Cerebellar nuclear complex (tissue), 1 donor: ENCODE results near the gene GARIN5B.

Source experiments
- DNase-seq, 2 experiments: peaks; one replicate each; lab custom pipeline; 2025; lab: John Stamatoyannopoulos, UW

GARIN5B gene

DNA sequence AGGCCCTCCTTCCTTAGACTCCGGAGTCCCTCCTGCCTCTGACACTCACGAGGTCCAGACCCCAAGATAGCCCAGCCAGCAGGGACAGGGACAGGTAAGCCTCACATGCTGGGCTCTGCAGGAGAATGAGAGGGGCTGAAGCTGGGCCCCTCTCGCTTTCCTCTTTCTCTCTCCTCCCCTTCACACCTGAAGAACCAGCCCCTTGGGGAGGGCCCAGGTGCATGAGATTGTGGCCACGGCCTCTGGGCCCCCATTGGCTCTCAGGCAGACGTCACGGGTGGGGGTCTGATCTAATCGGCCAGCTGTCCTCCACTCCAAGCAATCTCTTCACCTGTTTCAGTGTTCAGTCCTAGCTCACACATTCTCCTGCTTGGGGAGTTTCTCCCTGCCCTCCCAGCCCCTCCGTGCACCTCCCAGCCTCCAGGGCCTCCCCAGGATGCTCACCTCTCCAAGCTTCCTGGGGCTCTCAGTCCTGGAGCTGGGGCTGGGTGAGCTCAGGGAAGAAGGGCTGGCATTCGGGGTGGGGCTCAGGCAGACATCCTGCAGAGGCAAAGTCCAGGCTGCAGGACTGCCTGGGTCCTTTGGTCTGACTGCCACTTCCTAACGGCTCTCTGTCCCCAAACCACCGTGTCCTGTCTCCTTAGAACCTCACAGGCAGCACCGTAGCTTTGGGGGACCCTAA is 40.7 kb downstream of the GARIN5B start:
- no peak for DNase-seq

DNA sequence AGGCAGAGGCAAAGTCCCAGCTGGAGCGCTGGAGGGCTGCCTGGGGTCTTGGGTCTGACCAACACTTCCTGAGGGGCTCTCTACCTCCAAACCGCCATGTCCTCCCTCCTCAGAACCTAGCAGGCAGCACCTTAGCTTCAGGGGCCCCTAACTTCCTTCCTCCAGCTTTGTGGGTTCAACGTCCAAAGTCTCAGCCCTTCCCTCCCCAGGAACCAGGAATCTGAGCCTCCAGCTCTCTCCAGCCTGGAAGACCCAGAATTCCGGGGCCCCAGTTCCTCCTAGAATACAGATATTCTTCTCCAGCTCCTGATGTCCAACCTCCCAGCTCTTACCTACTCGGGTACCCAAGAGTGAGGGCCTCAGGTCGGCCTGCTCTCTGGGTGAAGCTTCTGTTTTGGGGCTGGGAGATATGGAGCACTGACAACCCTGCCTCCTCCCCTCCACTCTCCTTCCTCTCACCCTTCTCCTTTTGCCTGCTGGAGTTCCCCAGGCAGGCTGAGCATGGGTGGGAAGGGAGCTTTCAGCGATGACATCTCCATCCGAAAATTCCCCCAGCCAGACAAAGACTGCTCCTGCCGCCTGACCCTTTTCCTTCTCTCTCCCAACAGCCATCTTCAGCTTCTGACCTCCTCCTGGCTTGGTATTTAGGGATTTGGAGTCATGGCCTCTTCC is 41.5 kb downstream of the GARIN5B start:
- DNase-seq: no peak

DNA sequence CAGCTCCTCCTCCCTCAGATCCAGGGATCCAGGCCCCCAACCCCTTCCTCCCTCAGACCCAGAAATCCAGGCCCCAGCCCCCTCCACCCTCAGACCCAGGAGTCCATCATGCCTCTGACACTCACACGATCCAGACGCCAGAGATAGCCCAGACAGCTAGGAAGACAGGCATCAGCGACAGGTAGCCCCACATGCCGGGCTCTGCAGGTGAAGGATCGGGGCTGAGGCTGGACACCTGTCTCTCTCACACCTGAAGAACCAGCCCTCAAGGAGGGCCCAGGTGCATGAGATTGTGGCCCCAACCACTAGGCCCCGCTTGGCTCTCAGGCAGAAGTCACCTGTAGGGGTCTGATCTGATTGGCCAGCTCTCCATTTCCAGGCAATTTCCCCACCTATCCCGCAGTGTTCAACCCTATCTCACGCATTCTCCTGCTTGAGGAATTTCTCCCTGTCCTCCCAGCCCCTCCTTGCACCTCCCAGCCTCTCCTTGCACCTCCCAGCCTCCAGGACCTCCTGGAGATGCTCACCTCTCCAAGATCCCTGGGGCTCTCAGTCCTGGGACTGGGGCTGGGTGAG is 42.1 kb downstream of the GARIN5B start:
- DNase-seq: no peak

DNA sequence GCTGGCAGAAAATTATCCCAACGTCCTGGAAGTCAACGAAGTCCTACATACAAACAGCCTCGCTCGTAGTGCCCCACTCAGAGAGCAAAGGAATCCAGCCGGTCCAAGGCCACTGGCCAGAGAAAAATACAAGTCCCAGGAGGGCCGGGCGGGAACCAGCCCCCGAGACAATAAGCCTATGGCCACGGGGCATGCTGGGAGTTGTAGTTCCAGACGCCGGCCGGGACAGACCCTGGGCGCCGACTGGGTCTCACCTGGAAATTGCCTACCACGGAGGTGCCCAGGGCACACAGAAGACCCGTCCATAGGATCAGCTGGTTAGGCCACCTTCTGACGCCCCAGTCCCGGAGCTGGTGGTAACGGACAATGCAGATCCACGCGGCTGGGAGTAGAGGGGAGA is 43.3 kb downstream of the GARIN5B start:
- DNase-seq: no peak

DNA sequence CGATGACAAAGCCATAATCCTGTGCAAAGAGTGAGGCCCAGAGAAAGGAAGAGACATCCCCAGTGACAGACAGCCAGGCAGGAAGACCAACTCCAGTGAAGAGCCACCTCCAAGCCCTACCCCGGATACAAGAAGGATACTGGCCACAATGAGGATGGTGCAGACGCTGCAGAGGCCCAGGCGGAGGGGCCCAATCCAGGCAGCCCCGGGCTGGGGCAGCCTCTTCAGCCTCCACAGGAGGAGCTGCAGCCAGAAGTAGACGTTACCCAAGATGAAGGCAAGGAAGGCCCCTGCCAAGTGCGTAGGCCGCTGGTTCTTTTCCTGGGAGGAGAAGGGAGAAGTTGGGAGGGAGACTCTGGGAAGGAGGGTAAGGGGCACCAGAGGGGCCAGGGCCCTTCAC is 46.4 kb downstream of the GARIN5B start:
- no peak for DNase-seq

DNA sequence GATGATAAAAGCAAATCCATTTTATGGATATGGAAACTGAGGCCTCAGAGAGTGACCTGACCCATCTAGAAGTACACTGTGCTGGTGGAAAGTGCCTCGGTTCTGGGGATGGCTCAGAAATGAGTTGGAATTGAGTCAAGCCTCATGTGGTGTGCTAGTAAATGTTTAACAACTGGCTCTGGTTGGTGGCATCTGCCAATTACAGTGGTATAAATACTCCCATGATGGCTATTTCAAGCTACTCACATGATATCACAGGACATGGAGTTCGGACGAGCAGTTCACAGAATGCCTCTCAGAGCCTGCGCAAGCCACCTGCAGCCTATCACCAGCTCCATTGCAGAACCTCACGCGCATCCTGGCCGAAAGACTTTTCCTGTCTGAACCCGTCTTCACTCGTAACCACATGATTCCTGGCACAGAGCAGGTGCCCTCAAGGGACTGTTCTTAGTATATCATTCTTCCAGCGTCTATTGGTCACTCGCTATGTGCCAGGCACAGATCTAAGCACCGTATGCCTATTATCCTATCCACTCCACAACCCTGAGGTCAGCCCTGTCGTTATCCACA is 47.0 kb downstream of the GARIN5B start:
- no peak for DNase-seq

DNA sequence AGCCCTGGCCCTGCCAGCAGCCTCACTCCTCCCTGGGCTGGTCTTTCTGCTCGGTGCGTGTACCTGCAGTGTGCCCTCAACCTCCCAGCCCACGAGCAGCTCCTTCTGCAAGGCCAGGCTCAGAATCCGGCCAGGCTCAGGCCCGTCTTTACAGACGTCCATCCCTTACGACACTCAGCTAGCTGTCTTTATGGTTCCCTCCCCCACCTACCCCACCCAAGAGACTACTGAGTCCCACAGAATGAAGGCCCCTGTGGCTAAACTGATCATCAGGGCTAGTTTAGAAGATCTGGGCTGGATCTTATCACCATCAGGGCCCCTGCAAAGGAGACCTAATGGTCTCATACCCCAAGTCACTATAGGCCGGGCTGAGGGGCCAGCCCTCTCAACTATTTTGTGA is 48.7 kb downstream of the GARIN5B start:
- no peak for DNase-seq

DNA sequence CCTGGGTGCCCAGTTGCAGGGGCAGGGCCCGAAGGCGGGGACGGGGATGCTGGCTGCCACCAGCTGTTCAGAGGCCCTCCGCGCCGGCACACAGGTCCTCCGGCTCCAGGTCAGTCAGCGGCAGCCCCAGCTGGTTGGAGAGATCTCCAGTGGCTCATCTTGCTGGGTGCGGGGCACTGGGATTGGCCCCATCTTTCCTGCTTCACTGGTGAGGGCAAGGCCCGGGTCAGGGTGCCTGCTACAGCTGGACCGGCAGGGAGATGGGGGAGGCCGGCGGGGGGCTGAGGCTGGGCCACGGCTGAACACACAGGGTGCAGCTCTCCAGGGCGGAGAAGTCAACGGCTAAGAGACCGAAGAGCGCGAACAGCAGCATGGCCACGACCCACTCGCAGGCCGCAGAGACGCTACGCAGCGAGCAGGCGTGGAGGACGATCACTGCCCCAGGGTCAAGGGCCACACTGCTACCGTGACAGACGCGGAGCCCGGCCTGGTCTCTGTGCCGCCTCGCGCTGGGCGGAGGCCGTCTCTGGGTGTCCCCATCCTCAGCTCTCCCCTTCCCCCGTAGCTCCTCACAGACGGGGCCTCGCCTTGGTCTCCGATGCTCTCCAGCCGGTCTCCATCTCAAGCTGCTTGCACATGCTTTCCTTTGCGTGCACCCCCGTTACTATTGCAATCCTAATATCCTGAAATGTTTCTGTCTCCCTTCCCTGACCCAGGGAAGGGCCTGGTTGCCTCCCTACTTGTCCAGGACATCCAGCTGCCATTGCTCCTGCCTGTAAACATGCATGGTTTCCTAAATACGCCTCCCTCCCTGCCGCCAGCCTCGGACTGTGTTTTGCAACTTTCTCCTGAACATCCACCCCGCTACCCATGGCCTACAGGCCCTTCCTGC is 50.2 kb downstream of the GARIN5B start:
- no peak for DNase-seq

DNA sequence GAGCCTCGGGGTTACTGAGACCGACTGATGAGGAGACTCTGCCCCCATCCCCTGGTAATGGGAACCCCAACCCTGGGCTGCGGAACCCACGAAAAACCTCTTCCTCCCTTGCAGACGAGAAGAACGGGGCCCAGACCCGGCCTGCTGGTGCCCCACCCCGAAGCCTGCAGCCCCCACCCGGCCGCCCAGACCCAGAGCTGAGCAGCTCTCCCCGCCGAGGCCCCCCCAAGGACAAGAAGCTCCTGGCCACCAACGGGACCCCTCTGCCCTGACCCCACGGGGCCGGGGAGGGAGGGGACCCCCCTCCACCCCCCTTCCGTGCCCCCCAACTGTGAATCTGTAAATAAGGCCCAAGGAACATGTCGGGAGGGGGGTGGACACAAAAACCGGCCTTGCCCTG is 51.3 kb downstream of the GARIN5B start:
- DNase-seq: no peak

DNA sequence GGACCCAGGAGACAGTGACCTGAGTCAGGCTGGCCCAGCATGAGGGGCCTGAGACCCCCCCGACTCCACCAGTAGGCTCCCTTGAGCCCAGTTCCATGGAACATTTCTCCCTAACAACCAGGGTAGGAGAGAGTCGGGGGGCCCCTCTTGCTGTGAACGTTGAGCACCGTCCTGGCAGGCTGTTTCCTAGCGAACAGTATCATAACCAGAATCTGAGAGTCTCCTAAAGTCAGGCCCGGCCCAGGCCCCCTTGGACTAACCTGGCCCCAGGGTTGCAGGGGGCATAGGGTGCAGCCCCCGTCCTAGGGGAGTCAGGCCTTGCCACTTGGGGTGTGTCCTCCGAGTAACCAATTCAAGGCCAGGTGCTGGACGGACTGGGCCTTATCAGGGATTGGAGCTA is 51.7 kb downstream of the GARIN5B start:
- DNase-seq: no peak

DNA sequence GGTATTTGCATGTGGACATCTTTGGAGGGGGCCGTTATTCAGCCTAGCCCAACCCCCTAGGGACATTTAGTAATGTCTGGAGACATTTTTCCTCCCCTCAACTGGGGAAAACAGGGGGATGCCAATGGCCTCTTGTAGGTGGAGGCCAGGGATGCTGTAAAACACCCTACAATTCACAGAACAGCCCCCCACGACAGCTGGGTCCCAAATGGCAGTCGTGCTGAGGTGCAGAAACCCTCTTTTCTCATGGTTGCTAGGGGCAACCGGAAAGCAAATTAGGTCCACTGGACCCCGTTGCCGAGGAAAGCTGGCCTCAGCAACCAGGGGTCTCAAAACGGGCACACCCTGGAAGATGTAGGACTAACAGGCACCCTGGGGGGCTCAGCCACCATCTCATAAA is 52.6 kb downstream of the GARIN5B start:
- no peak for DNase-seq

DNA sequence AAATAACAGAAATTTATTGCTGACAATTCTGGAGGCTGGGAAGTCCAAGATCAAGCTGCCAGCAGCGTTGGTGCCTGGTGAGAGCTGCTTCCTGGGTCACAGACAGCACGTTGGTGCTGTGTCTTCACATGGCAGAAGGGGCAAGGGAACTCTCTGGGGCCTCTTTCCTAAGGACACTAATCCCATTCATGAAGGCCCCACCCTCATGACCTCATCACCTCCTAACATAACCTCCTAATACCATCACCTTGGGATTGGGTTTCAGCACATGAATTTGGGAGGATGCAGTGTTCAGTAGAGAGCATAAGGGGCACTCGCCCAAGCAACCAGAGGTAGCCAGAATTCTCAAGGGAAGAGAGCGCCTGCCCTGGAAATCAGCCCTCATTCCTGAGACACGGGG is 53.6 kb downstream of the GARIN5B start:
- DNase-seq: no peak

DNA sequence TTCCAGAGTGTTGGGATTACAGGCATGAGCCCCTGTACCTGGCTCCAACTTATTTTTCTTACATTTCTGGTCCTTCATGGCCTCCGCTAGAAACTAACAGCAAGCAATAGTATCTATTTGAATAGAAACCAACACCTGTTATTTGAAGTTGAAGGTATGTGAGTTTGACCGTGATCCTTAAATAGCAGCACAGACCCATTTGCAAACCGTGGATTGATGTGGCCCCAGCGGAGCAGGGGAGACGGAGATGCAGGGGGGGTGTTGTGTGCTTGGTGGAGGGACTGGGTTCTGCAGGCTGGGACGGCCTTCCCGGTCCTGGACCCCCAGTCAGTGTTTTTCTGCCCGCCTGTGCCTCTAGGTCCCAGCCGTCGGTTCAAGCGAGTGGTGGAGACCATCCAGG is 54.8 kb downstream of the GARIN5B start:
- no peak for DNase-seq

DNA sequence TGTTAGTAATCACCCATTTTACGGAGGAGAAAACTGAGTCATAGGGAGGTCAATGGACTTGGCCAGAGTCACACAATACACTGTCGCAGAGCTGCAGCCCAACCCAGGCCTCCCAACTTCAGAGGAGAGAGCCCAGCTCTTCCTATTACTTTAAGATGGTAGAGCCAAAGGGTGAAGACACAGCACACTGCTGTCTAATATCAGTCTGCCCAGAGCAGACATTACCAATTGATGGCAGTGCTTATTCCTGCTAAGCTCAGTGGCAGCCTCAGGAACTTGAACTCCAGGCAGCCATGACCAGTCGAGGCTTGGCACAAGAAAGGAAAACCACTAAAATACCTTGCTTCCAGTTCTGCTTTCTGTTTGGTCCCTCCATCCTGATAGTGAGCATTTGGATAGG is 56.3 kb downstream of the GARIN5B start:
- no peak for DNase-seq

DNA sequence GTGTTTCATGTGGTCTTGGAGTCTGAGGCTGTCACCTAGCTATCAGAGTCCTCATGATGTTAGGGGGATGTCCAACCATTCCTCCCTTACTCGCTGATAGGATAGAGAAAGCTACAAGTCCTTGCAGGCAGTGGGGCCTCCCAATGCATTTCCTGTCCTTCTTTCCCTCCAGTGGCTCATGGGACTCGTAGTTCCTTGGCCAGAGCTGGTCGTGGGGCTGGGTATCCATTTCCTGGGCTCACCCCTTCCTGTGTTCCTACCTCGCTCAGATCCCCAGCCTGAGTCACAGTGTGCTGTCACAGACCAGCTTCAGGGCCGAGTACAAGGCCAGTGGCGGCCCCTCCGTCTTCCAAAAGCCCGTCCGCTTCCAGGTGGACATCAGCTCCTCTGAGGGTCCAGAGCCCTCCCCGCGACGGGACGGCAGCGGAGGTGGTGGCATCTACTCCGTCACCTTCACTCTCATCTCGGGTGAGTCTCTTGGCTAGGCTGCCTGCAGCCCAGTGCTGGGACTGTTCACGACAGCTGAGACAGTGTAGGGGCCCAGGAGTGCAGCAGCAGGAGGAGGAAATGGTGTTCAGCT is 57.0 kb downstream of the GARIN5B start:
- DNase-seq: no peak

DNA sequence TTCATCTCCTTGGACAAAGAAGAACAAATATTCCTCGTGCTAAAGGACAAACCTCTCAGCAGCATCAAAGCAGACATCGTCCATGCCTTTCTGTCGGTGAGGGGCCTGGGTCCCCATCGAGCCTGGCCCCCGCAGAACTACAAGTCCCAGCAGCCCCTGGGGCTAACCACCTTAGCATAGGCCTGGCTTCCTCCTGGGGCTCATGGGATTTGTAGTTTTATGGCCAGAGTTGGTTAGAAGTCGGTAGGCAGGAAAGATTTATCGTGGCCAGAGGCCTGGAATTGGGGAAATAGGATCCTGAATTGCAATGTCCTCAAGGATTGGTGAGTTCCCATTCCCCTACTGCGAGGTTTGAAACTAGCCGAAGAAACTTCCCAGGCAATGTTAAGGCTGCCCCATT is 57.6 kb downstream of the GARIN5B start:
- no peak for DNase-seq

DNA sequence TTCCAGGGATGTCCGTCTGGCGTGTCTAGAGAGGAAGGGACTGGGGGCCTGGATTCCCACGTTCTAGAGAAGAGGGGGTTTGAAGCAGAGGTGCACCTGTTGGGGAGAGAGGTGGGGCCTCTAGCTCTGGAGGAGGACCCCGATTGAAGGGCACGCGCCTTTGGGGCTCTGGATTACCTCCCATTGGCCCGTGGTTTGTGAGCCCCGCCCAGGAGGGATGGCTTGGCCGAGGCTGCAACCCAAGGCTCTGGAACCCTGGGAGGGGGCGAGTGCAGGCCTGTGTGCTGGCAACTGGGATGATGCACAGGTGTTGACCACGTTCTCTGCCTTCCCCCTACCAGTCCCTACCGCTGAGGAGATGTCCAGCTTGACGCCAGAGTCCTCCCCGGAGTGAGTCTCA is 58.1 kb downstream of the GARIN5B start:
- no peak for DNase-seq
